Measurements from ENCODE around the gene ADGRF3. TPM values are rescaled to one million over a fixed set of nuclear protein-coding genes. Genes with fewer than 3 reads are reported as not detected.

The ADGRF3 gene
- total and polyA plus RNA-seq, 2 of the 8 experiments (the other 6 are each of a cell fraction or from before 2014, with no cell fraction given), result 0.54 to 0.69 TPM

GRCh38 chr2:26300234-26300925 is 46.2 kb downstream of the ADGRF3 start:
- peak overlapping the region; percentile 7 for H4K5ac ChIP-seq (ENCODE audit: insufficient read length, low read depth, low read length)
- 41% methylated on average over 22 of the region's 22 CpGs; no CpG with 5 or more reads in 1 of the 2 experiments for WGBS, 2 experiments (ENCODE audit: extremely low coverage in 1 of 2, insufficient coverage in 1 of 2, insufficient read length in 1 of 2, insufficient replicate concordance in 2 of 2, low coverage in 1 of 2, low lambda C conversion rate in 2 of 2, missing lambda C conversion rate in 1 of 2)

More at GRCh38 chr2:26300234-26300925, 46.2 kb downstream of the ADGRF3 start:
- FAIRE-seq (no peak), DNase-seq (ENCODE audit: low read depth in 1 of 2, low spot score in 2 of 2) (no peak)
- Histone ChIP-seq H3K9ac (replicated peaks in 1 of 4; ENCODE audit: extremely low read depth in 1 of 4, low read depth in 3 of 4, low read length in 3 of 4) (peak overlapping the region in 3 of 4 experiments; percentile 24 to 60 (median 54); a peak in 5 of 7 replicates), H3K56ac (replicated peaks; ENCODE audit: insufficient read length, low read depth, low read length) (no peak overlapping the region), H3K27me3 (replicated peaks in 1 of 4; ENCODE audit: control insufficient read depth in 3 of 4, extremely low read depth in 1 of 4, insufficient read depth in 3 of 4, low read length in 3 of 4) (no peaks in the 10 kb centered on the region), H3K14ac (ENCODE audit: insufficient read length) (no peak overlapping the region), H3K4me1 (replicated peaks in 1 of 4; ENCODE audit: control insufficient read depth in 3 of 4, insufficient read depth in 4 of 4, low read length in 3 of 4) (peaks cover 10 to 17% (median 11%) of the 10 kb centered on the region in 4 experiments), H3K4me2 (ENCODE audit: insufficient read depth in 1 of 2, low read depth in 2 of 2, low read length in 2 of 2) (peak overlapping the region; percentile 88 to 99), H3K23me2 (ENCODE audit: low read depth, low read length) (peaks cover 14% of the 10 kb centered on the region), H3K4me3 (ENCODE audit: extremely low read depth in 1 of 4, insufficient read depth in 2 of 4, low read depth in 3 of 4, low read length in 4 of 4) (peak overlapping the region; percentile 17 to 78 (median 23); a peak in 7 of 8 replicates), H2BK5ac (ENCODE audit: low read depth, low read length) (peak overlapping the region; percentile 27; the same call in 1 of the 2 replicates), H2AFZ (ENCODE audit: low read length) (no peak overlapping the region), H2BK15ac (ENCODE audit: low read length) (0 out of 2 replicates have a peak overlapping the region, but pooled peaks have one; percentile 46), H3K18ac (ENCODE audit: extremely low read depth, low read length) (peak overlapping the region; percentile 48; the same call in 1 of the 2 replicates), H4K91ac (replicated peaks; ENCODE audit: insufficient read length, low read length) (peak overlapping the region; percentile 32), H3K9me3 (ENCODE audit: insufficient read depth in 2 of 2, low read depth in 1 of 2, low read length in 1 of 2) (no peaks in the 10 kb centered on the region), H3K79me1 (ENCODE audit: low read depth, low read length) (no peaks in the 10 kb centered on the region), H3K36me3 (ENCODE audit: control insufficient read depth in 2 of 4, insufficient read depth in 4 of 4, low read length in 3 of 4) (no peaks in the 10 kb centered on the region), H3K4ac (replicated peaks; ENCODE audit: insufficient read length, low read depth, low read length) (no peak overlapping the region), H3K79me2 (ENCODE audit: control insufficient read depth in 1 of 2, insufficient read depth in 2 of 2, low read length in 2 of 2) (peaks cover 0 to 12% of the 10 kb centered on the region in 2 experiments; a peak in 2 of 4 replicates), H2AK5ac (ENCODE audit: low read depth, low read length) (no peak overlapping the region), H2BK20ac (ENCODE audit: low read length) (peak overlapping the region; percentile 86; the same call in 1 of the 2 replicates), H2BK12ac (ENCODE audit: low read depth, low read length) (peak overlapping the region; percentile 96), H3K23ac (ENCODE audit: insufficient read length) (no peak overlapping the region), H4K20me1 (replicated peaks in 1 of 2; ENCODE audit: control insufficient read depth in 1 of 2, insufficient read depth in 2 of 2, low read length in 2 of 2) (no peaks in the 10 kb centered on the region), H3K27ac (ENCODE audit: low read depth, low read length) (peak overlapping the region; percentile 50), H2BK120ac (replicated peaks; ENCODE audit: low read depth, low read length) (peak overlapping the region; percentile 16), H4K8ac (ENCODE audit: extremely low read depth, insufficient read depth, low read length) (no peak overlapping the region)
- CTCF ChIA-PET (ENCODE audit: partially characterized antibody), result interaction anchor here (0.7 to 3.1 kb wide), 7 partner anchors 11 to 344 kb away, joined by 3 to 10 read pairs (median 5); no protein-coding TSS in a partner anchor
- POLR2A ChIA-PET (ENCODE audit: partially characterized antibody), result interaction anchor here (1.0 to 4.4 kb wide), 12 partner anchors 11 to 267 kb away, joined by 3 to 37 read pairs (median 4); partner anchors contain the start of genes HADHA, HADHB, RAB10 and SELENOI
- TF ChIP-seq, protein P1, sequence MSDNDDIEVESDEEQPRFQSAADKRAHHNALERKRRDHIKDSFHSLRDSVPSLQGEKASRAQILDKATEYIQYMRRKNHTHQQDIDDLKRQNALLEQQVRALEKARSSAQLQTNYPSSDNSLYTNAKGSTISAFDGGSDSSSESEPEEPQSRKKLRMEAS (IDR thresholded peaks at IDR 0.05), result peak; percentile 47; the same call in 1 of the 2 replicates
- TF ChIP-seq BCL11A (IDR thresholded peaks at IDR 0.05; ENCODE audit: low read depth in 2 of 2, low read length in 2 of 2) (no peak), CHD1 (IDR thresholded peaks at IDR 0.05; ENCODE audit: low read depth, low read length) (no peak), SIRT6 (IDR thresholded peaks at IDR 0.05; ENCODE audit: low read length) (no peak), PHF8 (conservative IDR thresholded peaks at IDR 0.05; ENCODE audit: low read depth, low read length) (0 out of 2 replicates have a peak, but pooled peaks have one; percentile 14), RAD21 (IDR thresholded peaks at IDR 0.05 in 1 of 2, conservative IDR thresholded peaks at IDR 0.05 in 1 of 2; ENCODE audit: low read depth in 2 of 2, low read length in 2 of 2) (no peak)
